SIG-M5 treated with dmso at 0.1 percent for 504 hours (cell line): ENCODE results near the gene ACTL8.
"Not testable (repeated sequence)": the region's sequence is repeated elsewhere in the genome, so short reads cannot be mapped to it uniquely, and the experiment has no call there.

Experiments
- DNase-seq: peaks from one replicate; lab custom pipeline; 2025; ENCODE audit not compliant: unreplicated experiment; lab: John Stamatoyannopoulos, UW

ACTL8 gene

GRCh38 chr1:17734609-17735008, 20.5 kb upstream of the ACTL8 start:
- no peak for DNase-seq

- DNase-seq: no peak
Measured at GRCh38 chr1:17735348-17735747, 19.8 kb upstream of the ACTL8 start.

- DNase-seq: no peak
Measured at GRCh38 chr1:17735793-17736192, 19.3 kb upstream of the ACTL8 start.

- no peak for DNase-seq
Measured at GRCh38 chr1:17736625-17737024, 18.5 kb upstream of the ACTL8 start.

- DNase-seq: no peak
Measured at GRCh38 chr1:17739050-17739449, 16.1 kb upstream of the ACTL8 start.

- DNase-seq: no peak
Measured at GRCh38 chr1:17741052-17741451, 14.1 kb upstream of the ACTL8 start.

- DNase-seq: no peak
Measured at GRCh38 chr1:17742583-17742982, 12.6 kb upstream of the ACTL8 start.

- DNase-seq: no peak
Measured at GRCh38 chr1:17743008-17743647, 12.0 kb upstream of the ACTL8 start.

- no peak for DNase-seq
Measured at GRCh38 chr1:17743925-17744324, 11.2 kb upstream of the ACTL8 start.

- DNase-seq: no peak
Measured at GRCh38 chr1:17744666-17745478, 10.3 kb upstream of the ACTL8 start.

- DNase-seq: no peak
Measured at GRCh38 chr1:17745479-17745955, 9.6 kb upstream of the ACTL8 start.

GRCh38 chr1:17746281-17746680, 8.9 kb upstream of the ACTL8 start:
- not testable (repeated sequence) for DNase-seq

GRCh38 chr1:17746920-17747319, 8.2 kb upstream of the ACTL8 start:
- no peak for DNase-seq

- no peak for DNase-seq
Measured at GRCh38 chr1:17750333-17750732, 4.8 kb upstream of the ACTL8 start.

GRCh38 chr1:17752356-17752755, 2.8 kb upstream of the ACTL8 start:
- no peak for DNase-seq

- no peak for DNase-seq
Measured at GRCh38 chr1:17757426-17757825, 2.3 kb downstream of the ACTL8 start.

GRCh38 chr1:17759114-17759513, 4.0 kb downstream of the ACTL8 start:
- peak; percentile 0 for DNase-seq

GRCh38 chr1:17762313-17762712, 7.2 kb downstream of the ACTL8 start:
- no peak for DNase-seq

GRCh38 chr1:17763417-17763816, 8.3 kb downstream of the ACTL8 start:
- no peak for DNase-seq

GRCh38 chr1:17763995-17764394, 8.9 kb downstream of the ACTL8 start:
- DNase-seq: no peak

GRCh38 chr1:17764591-17764990, 9.5 kb downstream of the ACTL8 start:
- no peak for DNase-seq
